ENCODE data around the gene DNASE1L3.

DNASE1L3 gene

GRCh38 chr3:58169371-58169770, 41.4 kb downstream of the DNASE1L3 start:
- H3K27ac ChIP-seq = no peak overlapping the region
- no peak for TF ChIP-seq CTCF (conservative IDR thresholded peaks at IDR 0.05)
- TF ChIP-seq ZFX (IDR thresholded peaks at IDR 0.05) = no peak

GRCh38 chr3:58168498-58168897, 42.3 kb downstream of the DNASE1L3 start:
- H3K27ac ChIP-seq = no peak overlapping the region
- TF ChIP-seq ZFX (IDR thresholded peaks at IDR 0.05) (no peak), CTCF (conservative IDR thresholded peaks at IDR 0.05) (no peak)

GRCh38 chr3:58167431-58168351, 43.1 kb downstream of the DNASE1L3 start:
- peak overlapping the region; percentile 5; the same call in 1 of the 2 replicates for H3K27ac ChIP-seq

GRCh38 chr3:58164906-58165821, 45.6 kb downstream of the DNASE1L3 start:
- peak overlapping the region; percentile 89 for H3K27ac ChIP-seq
- TF ChIP-seq ZFX (IDR thresholded peaks at IDR 0.05) = no peak; the same call in 1 of the 2 replicates
- no peak for TF ChIP-seq CTCF (conservative IDR thresholded peaks at IDR 0.05)

More at GRCh38 chr3:58167431-58168351, 43.1 kb downstream of the DNASE1L3 start:
- TF ChIP-seq CTCF (conservative IDR thresholded peaks at IDR 0.05) = peak; percentile 89
- no peak for TF ChIP-seq ZFX (IDR thresholded peaks at IDR 0.05)

GRCh38 chr3:58164199-58164879, 46.4 kb downstream of the DNASE1L3 start:
- TF ChIP-seq ZFX (IDR thresholded peaks at IDR 0.05) (peak; percentile 44; the same call in 1 of the 2 replicates), CTCF (conservative IDR thresholded peaks at IDR 0.05) (no peak)
- peak overlapping the region; percentile 89 for H3K27ac ChIP-seq

- TF ChIP-seq CTCF (conservative IDR thresholded peaks at IDR 0.05) (no peak), ZFX (IDR thresholded peaks at IDR 0.05) (no peak)
- H3K27ac ChIP-seq = peak overlapping the region; percentile 89
These were observed 47.5 kb downstream of the DNASE1L3 start for GRCh38 chr3:58163234-58163633.

All from C4-2B (cell line).